Psoas muscle (tissue), 8 donors: ENCODE results near the gene ADISSP. TPM values are rescaled to one million over a fixed set of nuclear protein-coding genes. Genes with fewer than 3 reads are reported as not detected.
A peak's percentile ranks its signal among the peaks of the same experiment; 100 is the strongest.

Experiments
- ATAC-seq, 4 donors: fragments of 200-7000 bp; cut with Tn5 transposase; one replicate each; pipeline ENCODE4 v1.9.1; 2020; ENCODE audit warnings: moderate library complexity in 3 of 4, mild to moderate bottlenecking in 2 of 4
- DNase-seq, 2 donors: peaks; one replicate each; pipeline ENCODE4 v3.0.0-alpha.2; 2020
- H3K27ac ChIP-seq: fragments of 200-600 bp; one replicate; pipeline ENCODE4 v1.8.0; 2022
- H3K27me3 ChIP-seq, 3 donors: fragments of 200-600 bp in 1 of 3; one replicate each; pipeline versions ENCODE4 v1.6.1 to v1.8.0; 2013 to 2022; ENCODE audit warnings: low read length in 2 of 3, mild to moderate bottlenecking in 2 of 3, moderate library complexity in 1 of 3; ENCODE audit not compliant: insufficient read depth in 3 of 3
- H3K36me3 ChIP-seq, 2 donors: fragments of 200-600 bp in 1 of 2; one replicate each; pipeline versions ENCODE4 v1.6.1 to v1.8.0; 2013 to 2022; ENCODE audit warnings: low read depth in 1 of 2, mild to moderate bottlenecking in 1 of 2, moderate library complexity in 1 of 2; ENCODE audit not compliant: insufficient read depth in 1 of 2
- H3K4me1 ChIP-seq: fragments of 200-600 bp; one replicate; pipeline ENCODE4 v1.8.0; 2022
- H3K4me3 ChIP-seq: fragments of 200-600 bp; one replicate; pipeline ENCODE4 v1.8.0; 2022; ENCODE audit warnings: mild to moderate bottlenecking
- H3K9me3 ChIP-seq: fragments of 200-600 bp; one replicate; pipeline ENCODE4 v1.8.0; 2022
- CTCF ChIP-seq: fragments of 200-600 bp; IDR thresholded peaks from one replicate; pipeline ENCODE4 v1.8.0; 2022; ENCODE audit warnings: antibody characterized with exemption
- WGBS, 3 donors: extraction: QIAGEN DNeasy Blood & Tissue Kit; methylation state at CpG; one replicate each; pipeline versions ENCODE4 v1.1.6 to v1.1.7; 2013; 5-methylcytosine and 5-hydroxymethylcytosine counted together
- intact Hi-C, 2 donors: fragments of 100-400 bp; cut with DNase I; formaldehyde crosslinking; loops; one replicate each; pipeline versions ENCODE4 v1.11.0 to v1.14.2; 2022
- polyA plus RNA-seq, 3 donors: library from polyadenylated mRNA; stranded (reverse); fragments of 200-250 nt; gene quantifications; one replicate each; pipeline ENCODE4 v1.2.3, GENCODE V29; 2013
- total RNA-seq, 4 donors: library from RNA; stranded (reverse); fragmentation: NEBNext Ultra II Directional in 2 of 4; extraction: Animal tissue kit (Norgen Biotek cat#: 25700) in 2 of 4; gene quantifications; one replicate each; pipeline versions ENCODE4 v1.2.1 to v1.2.4, GENCODE V29; 2021 to 2023
- donor health status: healthy with polysubstance abuse.
- donor health status: DM: no; HTN: no; CAD: no; lungs with moderate emphysema.
- donor health status: Bipolar disorder and iron deficiency.
- donor health status: healthy.
- donor health status: DM: yes; HTN: yes; CAD: no.
- donor health status: DM: no; HTN: no; CAD: no.
- donor health status: DM: no; HTN: no; CAD: no.
- donor health status: DM: yes; HTN: yes; CAD: no.

The ADISSP gene
- total and polyA plus RNA-seq, 7 donors, result 10.7 to 24.7 (median 14.4) TPM

GRCh38 chr20:3705491-3705969, 62.0 kb downstream of the ADISSP start:
- intact Hi-C loops, result no loop called here
- 81 to 83% (median 82%) methylated on average over 14 of the region's 14 CpGs for WGBS, 3 donors
- ATAC-seq (no peak), DNase-seq (peak in 1 of 2 donors; percentile 12)
- Histone ChIP-seq H3K9me3 (no peaks in the 10 kb centered on the region), H3K36me3 (no peaks in the 10 kb centered on the region), H3K4me3 (no peak overlapping the region), H3K27me3 (no peaks in the 10 kb centered on the region), H3K4me1 (peaks cover 4% of the 10 kb centered on the region), H3K27ac (no peak overlapping the region)
- no peak for TF ChIP-seq CTCF

- DNase-seq (peak in 1 of 2 donors; percentile 26), ATAC-seq (no peak)
- H3K4me1 ChIP-seq, result peaks cover 4% of the 10 kb centered on the region
- no peak overlapping the region for H3K4me3 ChIP-seq
- no peaks in the 10 kb centered on the region for H3K9me3 ChIP-seq
- no peaks in the 10 kb centered on the region for H3K36me3 ChIP-seq
- intact Hi-C loops, result no loop called here
- H3K27me3 ChIP-seq, result no peaks in the 10 kb centered on the region
- no peak overlapping the region for H3K27ac ChIP-seq
- 50 to 71% (median 57%) methylated on average over 5 of the region's 5 CpGs for WGBS, 3 donors
- no peak for TF ChIP-seq CTCF
Measured at GRCh38 chr20:3704087-3704486, 63.5 kb downstream of the ADISSP start.

Other genes starting within 250 kb of the ADISSP start
- not detected for gene GFRA4, start 104.4 kb downstream of the ADISSP start, total RNA-seq
- gene GFRA4, start 104.4 kb downstream of the ADISSP start, polyA plus RNA-seq, result not detected
- 1 to 10 TPM; 2.4 to 8.9 (median 3.1) TPM for gene ADAM33, start 85.7 kb downstream of the ADISSP start, total RNA-seq
- gene ADAM33, start 85.7 kb downstream of the ADISSP start, polyA plus RNA-seq, result 1 to 10 TPM; 4.3 to 6.6 (median 4.6) TPM
- gene SIGLEC1, start 55.2 kb downstream of the ADISSP start, total RNA-seq, result 1 to 10 TPM; 2.3 to 6.2 (median 3.5) TPM
- gene SIGLEC1, start 55.2 kb downstream of the ADISSP start, polyA plus RNA-seq, result 1 to 10 TPM in 2 of 3 donors, under 1 TPM in 1; 0.98 to 2.6 (median 1.3) TPM
- gene HSPA12B, start 35.1 kb downstream of the ADISSP start, total RNA-seq, result 1 to 10 TPM; 5.7 to 9.7 (median 8.2) TPM
- gene HSPA12B, start 35.1 kb downstream of the ADISSP start, polyA plus RNA-seq, result 1 to 10 TPM; 4.0 to 7.6 (median 7.5) TPM
- gene SPEF1, start 13.7 kb upstream of the ADISSP start, total RNA-seq, result under 1 TPM in 1 of 4 donors, not detected in 3; 0.13 TPM
- gene SPEF1, start 13.7 kb upstream of the ADISSP start, polyA plus RNA-seq, result 1 to 10 TPM in 1 of 3 donors, under 1 TPM in 2; 0.12 to 1.7 (median 0.35) TPM
- 100 to 1,000 TPM in 1 of 4 donors, 10 to 100 TPM in 3; 74.3 to 129 (median 97.8) TPM for gene CENPB, start 19.0 kb upstream of the ADISSP start, total RNA-seq
- 100 to 1,000 TPM in 2 of 3 donors, 10 to 100 TPM in 1; 84.0 to 144 (median 116) TPM for gene CENPB, start 19.0 kb upstream of the ADISSP start, polyA plus RNA-seq
- 1 to 10 TPM; 7.1 to 9.1 (median 8.4) TPM for gene CDC25B, start 28.6 kb upstream of the ADISSP start, total RNA-seq
- gene CDC25B, start 28.6 kb upstream of the ADISSP start, polyA plus RNA-seq, result 1 to 10 TPM; 5.1 to 6.8 (median 6.6) TPM
- gene AP5S1, start 52.8 kb upstream of the ADISSP start, total RNA-seq, result 10 to 100 TPM; 11.8 to 17.5 (median 12.1) TPM
- 10 to 100 TPM; 11.0 to 25.2 (median 12.9) TPM for gene AP5S1, start 52.8 kb upstream of the ADISSP start, polyA plus RNA-seq
- 10 to 100 TPM; 49.7 to 61.3 (median 50.7) TPM for gene MAVS, start 79.1 kb upstream of the ADISSP start, total RNA-seq
- 10 to 100 TPM; 14.0 to 32.4 (median 19.2) TPM for gene MAVS, start 79.1 kb upstream of the ADISSP start, polyA plus RNA-seq
- 10 to 100 TPM; 12.6 to 20.5 (median 17.3) TPM for gene PANK2, start 121.6 kb upstream of the ADISSP start, total RNA-seq
- 10 to 100 TPM in 2 of 3 donors, 1 to 10 TPM in 1; 9.7 to 32.9 (median 18.6) TPM for gene PANK2, start 121.6 kb upstream of the ADISSP start, polyA plus RNA-seq
- gene RNF24, start 247.8 kb upstream of the ADISSP start, total RNA-seq, result 1 to 10 TPM; 1.4 to 3.1 (median 2.3) TPM
- gene RNF24, start 247.8 kb upstream of the ADISSP start, polyA plus RNA-seq, result 1 to 10 TPM in 2 of 3 donors, under 1 TPM in 1; 0.48 to 1.5 (median 1.3) TPM